Measurements from ENCODE around the gene RABAC1. TPM values are rescaled to one million over a fixed set of nuclear protein-coding genes. Genes with fewer than 3 reads are reported as not detected.

Gene RABAC1
- total and polyA plus RNA-seq, 2 of the 13 experiments (the other 11 are each of a cell fraction or from before 2014, with no cell fraction given): 37.4 to 74.0 TPM

DNA sequence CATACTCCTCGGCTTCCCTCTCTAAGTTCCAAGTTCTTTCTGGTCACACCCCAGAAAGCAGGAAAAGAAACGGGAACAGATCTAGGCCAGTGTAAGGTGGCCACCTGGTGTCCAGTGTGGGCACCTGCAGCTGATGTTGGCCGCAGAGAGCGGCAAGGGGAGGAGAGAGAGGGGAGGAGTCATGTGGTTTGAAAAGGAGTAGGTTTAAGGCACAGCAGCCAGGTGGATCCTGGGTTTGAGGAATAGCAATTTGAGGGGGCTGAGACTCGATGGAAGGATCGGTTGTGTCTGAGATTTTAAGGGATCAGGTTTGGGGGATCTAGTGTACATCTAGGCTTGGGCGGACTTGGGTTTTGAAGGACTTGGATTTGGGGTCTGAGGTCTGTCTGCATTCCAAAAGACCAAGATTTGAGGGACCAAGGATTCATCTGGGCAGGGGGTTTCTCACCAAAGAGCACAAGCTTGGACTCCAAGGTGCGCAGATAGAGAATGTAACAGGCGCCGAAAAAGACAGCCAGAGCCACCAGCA, 1.2 kb downstream of the RABAC1 start (continued):
- TF ChIP-seq TBL1XR1 (IDR thresholded peaks at IDR 0.05; ENCODE audit: borderline replicate concordance, low read length, partially characterized antibody) (no peak), ELF3 (CRISPR knock-in tag; IDR thresholded peaks at IDR 0.05) (peak; percentile 60), NFE2L2 (IDR thresholded peaks at IDR 0.05; ENCODE audit: low read length) (no peak), ZBTB7B (CRISPR knock-in tag; IDR thresholded peaks at IDR 0.05) (no peak), ZNF17 (CRISPR knock-in tag; IDR thresholded peaks at IDR 0.05) (no peak), ZBTB7A (CRISPR knock-in tag; IDR thresholded peaks at IDR 0.05) (no peak), KDM2A (CRISPR knock-in tag; IDR thresholded peaks at IDR 0.05; ENCODE audit: borderline replicate concordance, low read depth) (no peak; the same call in 1 of the 2 replicates), JARID2 (CRISPR knock-in tag; IDR thresholded peaks at IDR 0.05; ENCODE audit: insufficient replicate concordance) (no peak), CCAR2 (optimal IDR thresholded peaks at IDR 0.05; ENCODE audit: low read depth, low read length) (no peak), CCDC6 (CRISPR knock-in tag; IDR thresholded peaks at IDR 0.05) (no peak), FOXK1 (CRISPR knock-in tag; IDR thresholded peaks at IDR 0.05; ENCODE audit: borderline replicate concordance, low read depth) (no peak), GATAD2A (CRISPR knock-in tag; IDR thresholded peaks at IDR 0.05) (0 out of 2 replicates have a peak, but pooled peaks have one; percentile 34), THAP11 (CRISPR knock-in tag; IDR thresholded peaks at IDR 0.05) (peak; percentile 84), LCORL (IDR thresholded peaks at IDR 0.05) (no peak), LCORL (CRISPR knock-in tag; IDR thresholded peaks at IDR 0.05) (0 out of 2 replicates have a peak, but pooled peaks have one; percentile 14), ATF1 (CRISPR knock-in tag; IDR thresholded peaks at IDR 0.05) (no peak), HES4 (CRISPR knock-in tag; IDR thresholded peaks at IDR 0.05; ENCODE audit: borderline replicate concordance) (peak; percentile 15; the same call in 1 of the 2 replicates), FOXK2 (IDR thresholded peaks at IDR 0.05) (no peak), ZNF138 (CRISPR knock-in tag; IDR thresholded peaks at IDR 0.05; ENCODE audit: low read depth) (no peak), NFE2 (CRISPR knock-in tag; IDR thresholded peaks at IDR 0.05) (no peak)
- TF ChIP-seq, protein P1, sequence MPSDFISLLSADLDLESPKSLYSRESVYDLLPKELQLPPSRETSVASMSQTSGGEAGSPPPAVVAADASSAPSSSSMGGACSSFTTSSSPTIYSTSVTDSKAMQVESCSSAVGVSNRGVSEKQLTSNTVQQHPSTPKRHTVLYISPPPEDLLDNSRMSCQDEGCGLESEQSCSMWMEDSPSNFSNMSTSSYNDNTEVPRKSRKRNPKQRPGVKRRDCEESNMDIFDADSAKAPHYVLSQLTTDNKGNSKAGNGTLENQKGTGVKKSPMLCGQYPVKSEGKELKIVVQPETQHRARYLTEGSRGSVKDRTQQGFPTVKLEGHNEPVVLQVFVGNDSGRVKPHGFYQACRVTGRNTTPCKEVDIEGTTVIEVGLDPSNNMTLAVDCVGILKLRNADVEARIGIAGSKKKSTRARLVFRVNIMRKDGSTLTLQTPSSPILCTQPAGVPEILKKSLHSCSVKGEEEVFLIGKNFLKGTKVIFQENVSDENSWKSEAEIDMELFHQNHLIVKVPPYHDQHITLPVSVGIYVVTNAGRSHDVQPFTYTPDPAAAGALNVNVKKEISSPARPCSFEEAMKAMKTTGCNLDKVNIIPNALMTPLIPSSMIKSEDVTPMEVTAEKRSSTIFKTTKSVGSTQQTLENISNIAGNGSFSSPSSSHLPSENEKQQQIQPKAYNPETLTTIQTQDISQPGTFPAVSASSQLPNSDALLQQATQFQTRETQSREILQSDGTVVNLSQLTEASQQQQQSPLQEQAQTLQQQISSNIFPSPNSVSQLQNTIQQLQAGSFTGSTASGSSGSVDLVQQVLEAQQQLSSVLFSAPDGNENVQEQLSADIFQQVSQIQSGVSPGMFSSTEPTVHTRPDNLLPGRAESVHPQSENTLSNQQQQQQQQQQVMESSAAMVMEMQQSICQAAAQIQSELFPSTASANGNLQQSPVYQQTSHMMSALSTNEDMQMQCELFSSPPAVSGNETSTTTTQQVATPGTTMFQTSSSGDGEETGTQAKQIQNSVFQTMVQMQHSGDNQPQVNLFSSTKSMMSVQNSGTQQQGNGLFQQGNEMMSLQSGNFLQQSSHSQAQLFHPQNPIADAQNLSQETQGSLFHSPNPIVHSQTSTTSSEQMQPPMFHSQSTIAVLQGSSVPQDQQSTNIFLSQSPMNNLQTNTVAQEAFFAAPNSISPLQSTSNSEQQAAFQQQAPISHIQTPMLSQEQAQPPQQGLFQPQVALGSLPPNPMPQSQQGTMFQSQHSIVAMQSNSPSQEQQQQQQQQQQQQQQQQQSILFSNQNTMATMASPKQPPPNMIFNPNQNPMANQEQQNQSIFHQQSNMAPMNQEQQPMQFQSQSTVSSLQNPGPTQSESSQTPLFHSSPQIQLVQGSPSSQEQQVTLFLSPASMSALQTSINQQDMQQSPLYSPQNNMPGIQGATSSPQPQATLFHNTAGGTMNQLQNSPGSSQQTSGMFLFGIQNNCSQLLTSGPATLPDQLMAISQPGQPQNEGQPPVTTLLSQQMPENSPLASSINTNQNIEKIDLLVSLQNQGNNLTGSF (CRISPR knock-in tag; IDR thresholded peaks at IDR 0.05): no peak
- TF ChIP-seq, protein P2, sequence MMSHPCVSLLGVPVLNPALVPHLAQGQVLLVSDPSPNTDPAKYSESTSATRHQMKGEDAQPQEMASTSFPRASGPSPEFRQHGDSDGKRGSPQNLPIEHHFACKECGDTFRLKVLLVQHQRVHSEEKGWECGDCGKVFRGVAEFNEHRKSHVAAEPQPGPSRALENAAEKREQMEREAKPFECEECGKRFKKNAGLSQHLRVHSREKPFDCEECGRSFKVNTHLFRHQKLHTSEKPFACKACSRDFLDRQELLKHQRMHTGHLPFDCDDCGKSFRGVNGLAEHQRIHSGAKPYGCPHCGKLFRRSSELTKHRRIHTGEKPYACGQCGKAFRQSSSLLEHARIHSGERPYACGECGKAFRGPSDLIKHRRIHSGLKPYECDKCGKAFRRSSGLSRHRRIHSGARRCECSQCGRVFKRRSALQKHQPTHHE (CRISPR knock-in tag; IDR thresholded peaks at IDR 0.05; ENCODE audit: borderline replicate concordance): 0 out of 2 replicates have a peak, but pooled peaks have one; percentile 26
- TF ChIP-seq, protein P3, sequence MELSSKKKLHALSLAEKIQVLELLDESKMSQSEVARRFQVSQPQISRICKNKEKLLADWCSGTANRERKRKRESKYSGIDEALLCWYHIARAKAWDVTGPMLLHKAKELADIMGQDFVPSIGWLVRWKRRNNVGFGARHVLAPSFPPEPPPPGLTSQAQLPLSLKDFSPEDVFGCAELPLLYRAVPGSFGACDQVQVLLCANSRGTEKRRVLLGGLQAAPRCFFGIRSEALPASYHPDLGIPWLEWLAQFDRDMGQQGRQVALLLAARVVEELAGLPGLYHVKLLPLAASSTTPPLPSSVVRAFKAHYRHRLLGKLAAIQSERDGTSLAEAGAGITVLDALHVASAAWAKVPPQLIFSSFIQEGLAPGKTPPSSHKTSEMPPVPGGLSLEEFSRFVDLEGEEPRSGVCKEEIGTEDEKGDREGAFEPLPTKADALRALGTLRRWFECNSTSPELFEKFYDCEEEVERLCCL (CRISPR knock-in tag; IDR thresholded peaks at IDR 0.05; ENCODE audit: borderline replicate concordance): no peak

Data from HepG2 (cell line).